ENCODE data around the gene CHD6. TPM values are rescaled to one million over a fixed set of nuclear protein-coding genes. Genes with fewer than 3 reads are reported as not detected.
A peak's percentile ranks its signal among the peaks of the same experiment; 100 is the strongest.

Gene CHD6
- total RNA-seq, 1 experiment from 2014 or later = 20.9 TPM

GRCh38 chr20:41512624-41513023 is 105.6 kb downstream of the CHD6 start:
- Histone ChIP-seq H3K9me3 (replicated peaks) (no peaks in the 10 kb centered on the region), H3K27ac (no peak overlapping the region), H3K4me1 (replicated peaks) (0 out of 2 replicates have a peak, but pooled peaks cover 3% of the 10 kb centered on the region), H3K36me3 (peaks cover 5% of the 10 kb centered on the region), H3K4me3 (no peak overlapping the region), H3K27me3 (replicated peaks) (no peaks in the 10 kb centered on the region)
- no peak for DNase-seq (ENCODE audit: low read depth in 1 of 2, low spot score in 2 of 2)

GRCh38 chr20:41510847-41511450 is 107.2 kb downstream of the CHD6 start:
- Histone ChIP-seq H3K36me3 (peaks cover 5% of the 10 kb centered on the region; the same call in 1 of the 2 replicates), H3K27ac (no peak overlapping the region), H3K4me1 (replicated peaks) (0 out of 2 replicates have a peak, but pooled peaks cover 9% of the 10 kb centered on the region), H3K27me3 (replicated peaks) (no peaks in the 10 kb centered on the region), H3K9me3 (replicated peaks) (no peaks in the 10 kb centered on the region), H3K4me3 (no peak overlapping the region)
- DNase-seq (ENCODE audit: low read depth in 1 of 2, low spot score in 2 of 2) = no peak

- peaks cover 5% of the 10 kb centered on the region; the same call in 1 of the 2 replicates for H3K36me3 ChIP-seq
- no peak overlapping the region for H3K27ac ChIP-seq
- H3K9me3 ChIP-seq (replicated peaks) = no peaks in the 10 kb centered on the region
- no peaks in the 10 kb centered on the region for H3K27me3 ChIP-seq (replicated peaks)
- no peak overlapping the region for H3K4me3 ChIP-seq
- H3K4me1 ChIP-seq (replicated peaks) = 0 out of 2 replicates have a peak, but pooled peaks cover 10% of the 10 kb centered on the region
- no peak for DNase-seq (ENCODE audit: low read depth in 1 of 2, low spot score in 2 of 2)
These were observed 108.0 kb downstream of the CHD6 start for GRCh38 chr20:41510224-41510623.

- no peaks in the 10 kb centered on the region for H3K9me3 ChIP-seq (replicated peaks)
- no peak overlapping the region for H3K27ac ChIP-seq
- H3K36me3 ChIP-seq = peaks cover 5% of the 10 kb centered on the region; the same call in 1 of the 2 replicates
- H3K27me3 ChIP-seq (replicated peaks) = no peaks in the 10 kb centered on the region
- no peak for DNase-seq (ENCODE audit: low read depth in 1 of 2, low spot score in 2 of 2)
- no peak overlapping the region for H3K4me3 ChIP-seq
- 0 out of 2 replicates have a peak, but pooled peaks cover 10% of the 10 kb centered on the region for H3K4me1 ChIP-seq (replicated peaks)
These were observed 108.6 kb downstream of the CHD6 start for GRCh38 chr20:41509316-41510200.

- no peak overlapping the region for H3K27ac ChIP-seq
- 0 out of 2 replicates have a peak, but pooled peaks cover 10% of the 10 kb centered on the region for H3K4me1 ChIP-seq (replicated peaks)
- H3K9me3 ChIP-seq (replicated peaks) = no peaks in the 10 kb centered on the region
- no peaks in the 10 kb centered on the region for H3K27me3 ChIP-seq (replicated peaks)
- peaks cover 5% of the 10 kb centered on the region; the same call in 1 of the 2 replicates for H3K36me3 ChIP-seq
- no peak for DNase-seq (ENCODE audit: low read depth in 1 of 2, low spot score in 2 of 2)
- H3K4me3 ChIP-seq = no peak overlapping the region
These were observed 109.8 kb downstream of the CHD6 start for GRCh38 chr20:41508335-41508734.

GRCh38 chr20:41507851-41508250 is 110.3 kb downstream of the CHD6 start:
- H3K4me3 ChIP-seq = no peak overlapping the region
- DNase-seq (ENCODE audit: low read depth in 1 of 2, low spot score in 2 of 2) = no peak
- no peaks in the 10 kb centered on the region for H3K27me3 ChIP-seq (replicated peaks)
- peaks cover 5% of the 10 kb centered on the region; the same call in 1 of the 2 replicates for H3K36me3 ChIP-seq
- no peak overlapping the region for H3K27ac ChIP-seq
- 0 out of 2 replicates have a peak, but pooled peaks cover 10% of the 10 kb centered on the region for H3K4me1 ChIP-seq (replicated peaks)
- no peaks in the 10 kb centered on the region for H3K9me3 ChIP-seq (replicated peaks)

- H3K4me3 ChIP-seq = no peak overlapping the region
- peaks cover 2% of the 10 kb centered on the region; the same call in 1 of the 2 replicates for H3K36me3 ChIP-seq
- no peaks in the 10 kb centered on the region for H3K27me3 ChIP-seq (replicated peaks)
- no peak overlapping the region for H3K27ac ChIP-seq
- H3K4me1 ChIP-seq (replicated peaks) = 0 out of 2 replicates have a peak, but pooled peaks cover 10% of the 10 kb centered on the region
- no peaks in the 10 kb centered on the region for H3K9me3 ChIP-seq (replicated peaks)
- no peak for DNase-seq (ENCODE audit: low read depth in 1 of 2, low spot score in 2 of 2)
These were observed 110.7 kb downstream of the CHD6 start for GRCh38 chr20:41507436-41507835.

- Histone ChIP-seq H3K4me3 (no peak overlapping the region), H3K36me3 (no peaks in the 10 kb centered on the region), H3K9me3 (replicated peaks) (no peaks in the 10 kb centered on the region), H3K27ac (no peak overlapping the region), H3K4me1 (replicated peaks) (0 out of 2 replicates have a peak, but pooled peaks cover 10% of the 10 kb centered on the region), H3K27me3 (replicated peaks) (no peaks in the 10 kb centered on the region)
- no peak for DNase-seq (ENCODE audit: low read depth in 1 of 2, low spot score in 2 of 2)
These were observed 111.8 kb downstream of the CHD6 start for GRCh38 chr20:41506192-41506915.

- no peak overlapping the region for H3K4me3 ChIP-seq
- H3K9me3 ChIP-seq (replicated peaks) = no peaks in the 10 kb centered on the region
- H3K36me3 ChIP-seq = no peaks in the 10 kb centered on the region
- peaks cover 20% of the 10 kb centered on the region for H3K4me1 ChIP-seq (replicated peaks)
- no peak overlapping the region for H3K27ac ChIP-seq
- DNase-seq (ENCODE audit: low read depth in 1 of 2, low spot score in 2 of 2) = no peak
- H3K27me3 ChIP-seq (replicated peaks) = no peaks in the 10 kb centered on the region
These were observed 113.0 kb downstream of the CHD6 start for GRCh38 chr20:41505184-41505583.

GRCh38 chr20:41501376-41501775 is 116.8 kb downstream of the CHD6 start:
- Histone ChIP-seq H3K27ac (no peak overlapping the region), H3K4me3 (no peak overlapping the region), H3K36me3 (peaks cover 11% of the 10 kb centered on the region), H3K4me1 (replicated peaks) (peaks cover 19% of the 10 kb centered on the region), H3K9me3 (replicated peaks) (no peaks in the 10 kb centered on the region), H3K27me3 (replicated peaks) (no peaks in the 10 kb centered on the region)
- no peak for DNase-seq (ENCODE audit: low read depth in 1 of 2, low spot score in 2 of 2)

- no peak overlapping the region for H3K4me3 ChIP-seq
- peaks cover 14% of the 10 kb centered on the region for H3K4me1 ChIP-seq (replicated peaks)
- peak overlapping the region; percentile 27; the same call in 1 of the 2 replicates for H3K27ac ChIP-seq
- no peaks in the 10 kb centered on the region for H3K9me3 ChIP-seq (replicated peaks)
- DNase-seq (ENCODE audit: low read depth in 1 of 2, low spot score in 2 of 2) = peak in 1 of 2 experiments; percentile 22
- peaks cover 11% of the 10 kb centered on the region for H3K36me3 ChIP-seq
- H3K27me3 ChIP-seq (replicated peaks) = no peaks in the 10 kb centered on the region
These were observed 118.0 kb downstream of the CHD6 start for GRCh38 chr20:41499961-41500725.

- H3K9me3 ChIP-seq (replicated peaks) = no peaks in the 10 kb centered on the region
- peaks cover 11% of the 10 kb centered on the region for H3K36me3 ChIP-seq
- no peak for DNase-seq (ENCODE audit: low read depth in 1 of 2, low spot score in 2 of 2)
- no peaks in the 10 kb centered on the region for H3K27me3 ChIP-seq (replicated peaks)
- H3K4me3 ChIP-seq = no peak overlapping the region
- H3K4me1 ChIP-seq (replicated peaks) = peaks cover 14% of the 10 kb centered on the region
- H3K27ac ChIP-seq = no peak overlapping the region
These were observed 119.1 kb downstream of the CHD6 start for GRCh38 chr20:41499064-41499463.

Data from SJSA1 (cell line).